Measurements from ENCODE around the gene IL15RA.
"Not testable (repeated sequence)": the region's sequence is repeated elsewhere in the genome, so short reads cannot be mapped to it uniquely, and the experiment has no call there.

The IL15RA gene

GRCh38 chr10:5964736-5965135 lies 12.6 kb downstream of the IL15RA start:
- no peak overlapping the region for H3K4me3 Mint-ChIP-seq
- no peak overlapping the region for H3K27ac Mint-ChIP-seq
- H3K36me3 Mint-ChIP-seq = peaks cover 8% of the 10 kb centered on the region
- H3K9me3 Mint-ChIP-seq = no peaks in the 10 kb centered on the region
- H3K4me1 Mint-ChIP-seq = peaks cover 1% of the 10 kb centered on the region
- no peaks in the 10 kb centered on the region for H3K27me3 Mint-ChIP-seq

- no peak overlapping the region for H3K27ac Mint-ChIP-seq
- peaks cover 10% of the 10 kb centered on the region for H3K36me3 Mint-ChIP-seq
- H3K4me1 Mint-ChIP-seq = no peaks in the 10 kb centered on the region
- H3K4me3 Mint-ChIP-seq = no peak overlapping the region
- H3K9me3 Mint-ChIP-seq = no peaks in the 10 kb centered on the region
- H3K27me3 Mint-ChIP-seq = no peaks in the 10 kb centered on the region
These were observed 13.8 kb downstream of the IL15RA start for GRCh38 chr10:5963591-5963990.

DNA sequence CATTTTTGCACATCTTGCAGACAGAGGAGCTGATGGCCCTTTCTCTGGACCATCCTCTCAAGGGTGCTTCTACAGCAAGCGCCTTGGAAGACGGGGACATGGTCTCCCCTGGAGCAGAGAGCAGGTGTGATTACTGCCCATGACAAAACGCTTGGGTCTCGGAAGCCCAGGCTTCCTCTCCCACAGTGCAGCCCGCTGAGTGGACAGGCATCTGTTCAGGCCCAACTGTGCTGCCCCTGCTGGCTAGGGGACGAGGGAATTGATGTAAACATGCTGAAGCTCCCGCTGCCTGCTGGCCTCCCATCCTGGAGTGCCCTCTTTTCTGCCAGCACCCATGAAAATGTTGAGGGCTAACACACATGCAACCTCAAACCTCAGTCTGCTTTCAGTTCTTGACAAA lies 14.3 kb downstream of the IL15RA start:
- Mint-ChIP-seq H3K4me3 (no peak overlapping the region), H3K27me3 (no peaks in the 10 kb centered on the region), H3K36me3 (peaks cover 8% of the 10 kb centered on the region), H3K27ac (no peak overlapping the region), H3K9me3 (no peaks in the 10 kb centered on the region), H3K4me1 (no peaks in the 10 kb centered on the region)

GRCh38 chr10:5962358-5962940 lies 14.9 kb downstream of the IL15RA start:
- not testable (repeated sequence) for H3K9me3 Mint-ChIP-seq, H3K27ac Mint-ChIP-seq, H3K36me3 Mint-ChIP-seq, H3K27me3 Mint-ChIP-seq, H3K4me3 Mint-ChIP-seq, H3K4me1 Mint-ChIP-seq

DNA sequence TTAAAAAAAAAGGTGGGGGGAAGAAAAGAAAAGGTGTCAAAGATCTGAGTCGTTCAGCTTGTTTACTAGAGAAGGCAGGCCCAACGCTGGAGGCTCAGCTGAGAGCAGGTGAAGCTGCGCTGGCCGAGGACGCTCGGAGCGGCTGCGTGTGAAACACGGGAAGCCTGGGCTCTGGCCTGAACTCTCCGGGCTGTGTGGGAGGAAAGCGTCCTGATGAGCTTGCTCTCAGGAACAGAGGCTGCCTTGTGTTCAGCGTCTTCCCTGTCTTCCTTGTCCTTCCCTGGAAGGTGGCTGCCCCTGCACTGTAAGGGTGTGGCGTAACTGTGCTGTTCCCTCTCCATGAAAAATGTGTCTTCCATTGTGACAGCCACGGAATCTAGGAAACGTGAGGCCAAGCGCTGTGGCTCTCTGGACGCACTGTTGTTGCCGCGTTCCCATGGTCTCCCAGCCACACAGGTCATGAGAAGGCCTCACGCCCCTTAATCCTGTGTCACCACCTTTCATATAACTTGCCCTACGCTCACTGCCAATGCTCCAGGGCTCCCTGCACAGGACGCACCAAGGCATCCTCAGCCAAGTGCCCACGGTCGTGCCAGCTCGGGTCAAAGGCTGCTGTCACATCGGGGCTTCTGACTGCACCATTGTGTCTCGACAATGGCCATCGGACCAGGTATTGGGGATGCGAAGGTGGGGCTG lies 15.8 kb downstream of the IL15RA start:
- H3K4me3 Mint-ChIP-seq = no peak overlapping the region
- no peaks in the 10 kb centered on the region for H3K4me1 Mint-ChIP-seq
- no peaks in the 10 kb centered on the region for H3K27me3 Mint-ChIP-seq
- H3K27ac Mint-ChIP-seq = no peak overlapping the region
- peaks cover 8% of the 10 kb centered on the region for H3K36me3 Mint-ChIP-seq
- no peaks in the 10 kb centered on the region for H3K9me3 Mint-ChIP-seq

DNA sequence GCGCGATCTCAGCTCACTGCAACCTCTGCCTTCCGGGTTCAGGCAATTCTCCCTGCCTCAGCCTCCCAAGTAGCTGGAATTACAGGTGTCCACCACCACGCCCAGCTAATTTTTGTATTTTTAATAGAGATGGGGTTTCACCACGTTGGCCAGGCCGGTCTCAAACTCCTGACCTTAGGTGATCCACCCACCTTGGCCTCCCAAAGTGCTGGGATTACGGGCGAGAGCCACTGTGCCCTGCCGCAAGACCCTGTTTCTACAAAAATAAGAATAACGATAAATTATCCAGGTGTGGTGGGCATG lies 16.4 kb downstream of the IL15RA start:
- not testable (repeated sequence) for H3K27me3 Mint-ChIP-seq, H3K4me3 Mint-ChIP-seq, H3K4me1 Mint-ChIP-seq, H3K9me3 Mint-ChIP-seq, H3K36me3 Mint-ChIP-seq, H3K27ac Mint-ChIP-seq

- Mint-ChIP-seq H3K4me3 (no peak overlapping the region), H3K27ac (no peak overlapping the region), H3K27me3 (no peaks in the 10 kb centered on the region), H3K36me3 (peaks cover 8% of the 10 kb centered on the region), H3K4me1 (no peaks in the 10 kb centered on the region), H3K9me3 (no peaks in the 10 kb centered on the region)
These were observed 17.0 kb downstream of the IL15RA start for GRCh38 chr10:5960070-5960972.

DNA sequence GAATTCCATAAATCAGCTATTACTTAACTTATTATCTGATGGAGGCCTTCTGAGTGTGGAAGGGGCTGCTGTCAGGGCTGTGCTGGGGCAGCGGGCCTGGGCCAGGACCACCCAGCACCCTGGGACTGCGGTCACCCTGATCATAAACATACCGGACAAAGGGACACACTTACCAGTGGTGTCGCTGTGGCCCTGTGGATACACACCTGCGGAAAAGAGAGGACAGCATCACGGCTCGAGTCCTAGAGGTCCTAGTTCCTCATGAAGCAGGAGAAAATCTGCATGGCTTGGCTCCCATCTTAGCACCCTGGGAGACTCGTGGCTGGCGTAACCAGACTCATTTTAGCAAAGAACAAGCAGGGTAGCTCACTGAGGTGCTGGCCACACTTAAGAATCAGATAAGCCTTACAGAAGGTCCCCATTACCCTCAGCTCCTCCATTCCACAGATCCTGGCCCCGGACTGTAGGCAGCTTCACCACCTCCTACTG lies 17.7 kb downstream of the IL15RA start:
- H3K36me3 Mint-ChIP-seq = peaks cover 8% of the 10 kb centered on the region

GRCh38 chr10:5959142-5959541 lies 18.2 kb downstream of the IL15RA start:
- Mint-ChIP-seq H3K9me3 (no peaks in the 10 kb centered on the region), H3K27ac (no peak overlapping the region), H3K4me3 (no peak overlapping the region), H3K27me3 (no peaks in the 10 kb centered on the region), H3K36me3 (peaks cover 8% of the 10 kb centered on the region), H3K4me1 (no peaks in the 10 kb centered on the region)

More for the DNA sequence above, 17.7 kb downstream of the IL15RA start:
- Mint-ChIP-seq H3K27me3 (no peaks in the 10 kb centered on the region), H3K9me3 (no peaks in the 10 kb centered on the region), H3K4me3 (no peak overlapping the region), H3K27ac (no peak overlapping the region), H3K4me1 (no peaks in the 10 kb centered on the region)

- no peaks in the 10 kb centered on the region for H3K9me3 Mint-ChIP-seq
- H3K27me3 Mint-ChIP-seq = no peaks in the 10 kb centered on the region
- no peak overlapping the region for H3K4me3 Mint-ChIP-seq
- no peaks in the 10 kb centered on the region for H3K4me1 Mint-ChIP-seq
- peaks cover 7% of the 10 kb centered on the region for H3K36me3 Mint-ChIP-seq
- H3K27ac Mint-ChIP-seq = no peak overlapping the region
These were observed 18.7 kb downstream of the IL15RA start for GRCh38 chr10:5958675-5959074.

- H3K36me3 Mint-ChIP-seq = peaks cover 6% of the 10 kb centered on the region
- no peaks in the 10 kb centered on the region for H3K4me1 Mint-ChIP-seq
- no peak overlapping the region for H3K4me3 Mint-ChIP-seq
- H3K27me3 Mint-ChIP-seq = no peaks in the 10 kb centered on the region
- no peaks in the 10 kb centered on the region for H3K9me3 Mint-ChIP-seq
- H3K27ac Mint-ChIP-seq = no peak overlapping the region
These were observed 19.3 kb downstream of the IL15RA start for GRCh38 chr10:5958077-5958476.

- no peaks in the 10 kb centered on the region for H3K27me3 Mint-ChIP-seq
- H3K4me1 Mint-ChIP-seq = no peaks in the 10 kb centered on the region
- H3K36me3 Mint-ChIP-seq = peaks cover 3% of the 10 kb centered on the region
- H3K9me3 Mint-ChIP-seq = no peaks in the 10 kb centered on the region
- H3K27ac Mint-ChIP-seq = no peak overlapping the region
- H3K4me3 Mint-ChIP-seq = no peak overlapping the region
These were observed 21.0 kb downstream of the IL15RA start for GRCh38 chr10:5956146-5956936.

GRCh38 chr10:5953676-5954075 lies 23.7 kb downstream of the IL15RA start:
- Mint-ChIP-seq H3K27me3 (no peaks in the 10 kb centered on the region), H3K4me3 (no peak overlapping the region), H3K36me3 (peaks cover 3% of the 10 kb centered on the region), H3K9me3 (no peaks in the 10 kb centered on the region), H3K4me1 (no peaks in the 10 kb centered on the region), H3K27ac (no peak overlapping the region)

DNA sequence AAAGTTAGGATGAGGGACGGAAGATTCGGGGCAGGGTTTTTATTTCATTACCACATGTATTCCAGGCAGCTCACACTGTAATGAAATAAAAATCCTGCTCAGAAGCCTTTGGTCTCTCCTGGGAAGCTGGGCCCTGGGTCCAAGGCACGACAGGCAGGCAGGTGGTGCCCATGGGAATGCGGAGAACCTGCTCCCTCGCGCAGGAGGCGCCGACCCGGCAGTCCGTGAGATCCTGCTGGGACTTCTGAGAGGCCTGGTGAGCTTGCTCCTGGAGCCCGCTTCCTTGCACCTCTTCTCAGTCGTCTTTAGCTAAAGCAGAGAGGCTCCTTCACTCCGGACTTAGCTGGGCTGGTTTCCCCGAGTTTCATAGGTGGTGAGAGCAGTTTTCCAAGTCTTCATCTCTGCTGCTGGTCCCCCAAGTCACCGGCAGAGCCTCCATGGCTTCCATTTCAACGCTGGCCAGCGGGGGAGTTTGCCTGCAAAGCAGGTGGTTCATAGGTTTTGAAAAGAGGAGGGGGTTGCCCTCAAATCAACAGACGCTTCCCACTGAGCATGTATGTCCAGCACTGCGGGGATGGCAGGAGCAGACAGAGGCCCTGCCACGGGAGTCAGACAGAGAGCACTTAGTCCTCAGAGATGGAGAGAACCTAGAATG lies 24.5 kb downstream of the IL15RA start:
- no peak overlapping the region for H3K4me3 Mint-ChIP-seq
- no peaks in the 10 kb centered on the region for H3K27me3 Mint-ChIP-seq
- no peaks in the 10 kb centered on the region for H3K9me3 Mint-ChIP-seq
- peaks cover 3% of the 10 kb centered on the region for H3K36me3 Mint-ChIP-seq
- no peaks in the 10 kb centered on the region for H3K4me1 Mint-ChIP-seq
- H3K27ac Mint-ChIP-seq = no peak overlapping the region

DNA sequence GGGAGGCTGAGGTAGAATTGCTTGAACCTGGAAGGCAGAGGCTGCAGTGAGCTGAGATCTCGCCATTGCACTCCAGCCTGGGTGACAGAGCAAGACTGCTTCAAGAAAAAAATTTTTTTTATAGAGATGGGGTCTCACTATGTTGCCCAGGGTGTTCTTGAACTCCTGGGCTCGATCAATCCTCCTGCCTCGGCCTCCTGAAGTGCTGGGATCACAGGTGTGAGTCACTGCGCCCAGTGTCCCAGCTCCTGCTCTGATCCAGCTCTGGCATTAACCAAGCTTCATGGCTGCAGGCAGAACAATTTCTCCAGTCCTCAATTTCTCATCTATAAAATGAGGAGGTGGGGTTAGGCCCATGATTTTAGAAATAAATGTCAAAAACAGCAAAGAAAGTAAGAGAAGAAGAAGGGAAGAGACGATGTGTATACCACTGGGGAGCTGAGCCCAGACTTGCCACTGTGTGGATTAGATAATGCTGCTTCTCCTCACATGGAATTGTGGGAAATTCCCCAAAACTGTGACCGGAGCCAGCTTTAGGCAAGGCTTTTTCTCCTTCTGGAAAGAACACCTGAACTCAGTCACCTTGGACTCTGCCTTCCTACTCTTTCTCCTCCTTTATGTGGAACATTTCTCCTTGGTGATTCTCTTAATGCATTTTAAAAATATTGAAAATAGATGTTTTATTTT lies 25.5 kb downstream of the IL15RA start:
- Mint-ChIP-seq H3K4me3 (no peak overlapping the region), H3K36me3 (peaks cover 3% of the 10 kb centered on the region), H3K4me1 (no peaks in the 10 kb centered on the region), H3K27ac (no peak overlapping the region), H3K27me3 (no peaks in the 10 kb centered on the region), H3K9me3 (no peaks in the 10 kb centered on the region)
